HG03139 (cell line): ENCODE measurements around the gene CAND2.
A peak's percentile ranks its signal among the peaks of the same experiment; 100 is the strongest.

Experiments
- ATAC-seq: cut with Tn5 transposase; IDR thresholded peaks from one replicate; pipeline ENCODE4 v1.9.1; 2021; ENCODE audit not compliant: unreplicated experiment

CAND2 gene

DNA sequence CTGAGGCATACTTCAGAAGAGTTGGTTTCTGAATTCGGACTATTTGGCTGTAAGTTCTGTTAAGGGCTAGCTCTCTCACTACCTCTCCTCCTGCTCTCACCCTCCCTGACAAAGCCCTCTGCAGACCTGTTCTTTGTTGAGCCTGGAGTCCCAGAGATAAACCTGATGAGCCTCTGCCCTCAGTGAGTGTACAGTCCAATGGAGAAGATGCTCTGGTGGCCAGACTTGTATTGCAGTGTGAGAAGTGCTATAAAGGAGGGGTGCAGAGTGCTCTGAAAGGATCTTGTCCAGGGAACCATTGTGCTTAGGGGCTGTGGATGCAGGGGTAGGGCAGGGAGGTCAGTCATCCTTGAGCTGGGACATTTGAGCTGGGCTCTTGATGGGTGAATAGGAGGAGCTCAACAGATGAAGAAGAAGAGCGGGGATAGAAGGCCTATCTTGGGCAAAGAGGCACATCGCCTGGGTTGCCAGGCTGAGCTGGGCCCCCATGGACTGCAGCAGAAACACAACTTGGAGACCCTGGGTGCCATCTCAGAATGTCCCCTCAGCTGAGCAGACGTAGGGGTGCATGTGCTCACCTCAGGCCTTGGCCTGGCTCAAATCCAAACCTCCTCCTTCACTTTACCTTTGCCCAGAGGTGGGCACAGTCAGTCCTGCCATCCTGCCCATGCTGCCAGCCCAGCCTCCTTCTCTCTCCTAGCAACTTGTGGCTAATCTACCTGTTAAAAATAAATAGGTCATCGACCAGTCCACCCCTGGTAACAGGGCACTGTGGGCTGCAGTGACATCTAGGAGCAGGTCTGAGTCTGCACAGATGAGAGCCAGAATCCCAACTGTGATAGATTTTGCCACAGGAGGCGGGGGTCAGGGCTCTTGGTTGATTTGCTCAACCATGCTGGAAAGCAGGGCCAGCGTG lies 3.3 kb downstream of the CAND2 start:
- ATAC-seq, result no peak

DNA sequence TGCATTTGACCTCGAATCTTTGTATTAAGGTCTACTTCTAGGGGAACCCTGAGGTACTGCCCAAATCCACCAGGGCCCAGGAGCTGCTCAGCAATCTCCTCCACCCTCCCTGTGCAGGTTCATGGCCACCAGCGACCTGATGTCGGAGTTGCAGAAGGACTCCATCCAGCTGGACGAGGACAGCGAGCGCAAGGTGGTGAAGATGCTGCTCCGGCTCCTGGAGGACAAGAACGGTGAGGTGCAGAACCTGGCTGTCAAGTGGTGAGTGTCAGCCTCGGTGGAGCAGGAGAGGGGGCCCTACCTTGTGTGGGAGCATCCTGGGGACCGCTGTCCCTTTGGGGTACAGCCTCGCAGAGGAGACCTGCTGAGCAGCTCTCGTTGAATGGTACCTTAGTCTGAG lies 6.9 kb downstream of the CAND2 start:
- no peak for ATAC-seq

DNA sequence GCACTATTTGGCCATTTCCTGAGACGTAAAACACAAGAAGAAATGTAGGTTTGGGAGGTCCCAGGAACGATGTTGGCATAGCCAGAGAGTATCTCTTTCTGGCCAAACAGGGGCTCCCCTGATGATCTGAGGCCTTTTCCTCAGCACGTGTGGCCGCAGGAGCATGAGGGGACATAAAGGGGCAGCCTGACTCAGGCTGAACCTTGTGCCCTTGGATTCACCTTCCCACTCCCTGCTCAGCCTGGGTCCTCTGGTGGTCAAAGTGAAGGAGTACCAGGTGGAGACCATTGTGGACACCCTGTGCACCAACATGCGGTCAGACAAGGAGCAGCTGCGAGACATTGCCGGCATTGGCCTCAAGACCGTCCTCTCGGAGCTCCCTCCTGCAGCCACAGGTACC lies 10.6 kb downstream of the CAND2 start:
- no peak for ATAC-seq

DNA sequence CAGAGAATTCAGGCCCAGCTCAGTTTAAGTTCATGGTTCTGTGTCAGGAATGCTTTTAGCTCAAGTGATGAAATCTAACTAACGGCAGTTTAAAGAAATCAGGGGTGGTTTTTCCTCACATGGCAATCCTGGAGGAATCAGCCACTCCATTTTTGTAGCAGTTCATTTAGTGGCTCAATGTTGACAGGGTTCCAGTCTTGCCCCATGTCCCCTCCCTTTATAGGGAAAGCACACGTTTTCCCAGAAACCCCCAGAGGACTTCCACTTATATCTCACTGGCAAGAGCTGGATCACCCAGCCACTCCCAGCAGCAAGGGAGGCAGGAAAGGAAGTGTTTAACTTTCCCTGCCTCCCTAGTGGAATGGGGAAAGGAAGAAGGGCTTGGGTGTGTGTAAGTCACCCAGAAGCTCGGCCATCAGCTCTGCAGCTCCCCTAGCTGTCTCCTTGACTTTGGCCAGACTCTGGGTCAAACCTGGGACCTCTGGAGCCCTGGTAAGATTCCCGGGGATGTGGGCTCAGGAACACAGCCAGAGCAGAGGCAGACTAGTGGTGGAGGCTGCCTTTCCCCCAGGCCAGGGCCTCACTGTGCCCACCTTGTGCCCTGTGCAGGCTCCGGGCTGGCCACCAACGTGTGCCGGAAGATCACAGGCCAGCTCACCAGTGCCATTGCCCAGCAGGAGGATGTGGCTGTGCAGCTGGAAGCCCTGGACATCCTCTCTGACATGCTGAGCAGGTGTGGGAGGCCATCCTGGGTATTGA lies 11.3 kb downstream of the CAND2 start:
- no peak for ATAC-seq

DNA sequence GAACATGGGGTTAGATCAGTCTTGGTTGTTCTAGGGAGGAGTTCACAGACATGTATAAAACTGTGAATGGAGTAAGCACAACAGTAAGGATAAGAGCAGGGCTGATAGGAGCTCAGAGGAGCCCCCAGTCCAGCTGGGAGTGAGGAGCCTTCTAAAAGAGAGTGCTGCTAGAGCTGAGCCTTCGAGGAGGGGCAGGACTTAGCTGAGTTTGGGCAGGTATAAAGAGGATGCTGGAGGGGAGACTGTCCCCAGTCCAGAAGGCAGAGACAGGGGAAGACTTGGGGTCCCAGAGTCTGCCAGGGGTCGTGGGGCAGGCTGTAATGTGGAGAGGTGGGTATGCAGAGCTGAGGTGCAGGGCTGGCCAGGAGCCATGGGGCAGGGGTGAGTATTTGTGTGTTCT lies 12.1 kb downstream of the CAND2 start:
- ATAC-seq, result no peak

DNA sequence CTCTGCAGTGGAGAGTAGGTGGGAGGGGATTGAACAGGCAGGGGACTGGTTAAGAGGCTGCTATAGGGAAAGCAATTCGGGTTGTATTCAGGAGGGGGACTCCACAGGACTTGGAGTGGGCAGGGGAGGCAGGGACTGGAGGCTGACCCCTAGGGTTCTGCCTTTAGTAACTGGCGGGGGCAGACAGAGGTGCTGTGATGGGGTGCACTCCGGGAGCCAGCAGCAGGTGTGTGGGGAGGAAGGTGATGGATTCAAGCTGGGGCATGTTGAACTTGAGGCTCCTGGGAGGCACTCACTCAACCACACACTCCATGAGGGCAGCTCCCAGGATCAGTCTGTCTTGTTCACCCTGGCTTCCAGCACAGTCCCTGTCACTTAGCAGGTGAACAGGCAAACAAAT lies 12.5 kb downstream of the CAND2 start:
- no peak for ATAC-seq

DNA sequence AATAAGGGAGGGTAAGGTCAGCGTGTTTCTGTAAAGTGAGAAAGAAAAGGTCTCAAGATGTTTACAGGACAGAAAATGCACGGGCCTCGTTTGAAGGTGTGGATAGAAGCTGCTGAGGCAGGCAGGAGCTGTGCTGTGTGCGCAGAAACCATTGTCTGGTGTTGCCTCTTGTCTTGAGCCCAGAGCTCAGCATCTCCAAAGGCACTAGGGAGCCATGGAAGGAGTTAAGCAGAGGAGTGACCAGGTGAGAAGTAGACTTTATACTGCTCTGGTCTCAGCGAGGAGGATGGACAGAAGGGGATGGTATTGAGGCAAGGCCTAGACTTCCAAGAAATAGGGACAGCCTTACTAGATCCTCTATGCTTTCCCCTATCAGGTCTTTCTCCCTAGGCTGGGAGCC lies 13.0 kb downstream of the CAND2 start:
- no peak for ATAC-seq

DNA sequence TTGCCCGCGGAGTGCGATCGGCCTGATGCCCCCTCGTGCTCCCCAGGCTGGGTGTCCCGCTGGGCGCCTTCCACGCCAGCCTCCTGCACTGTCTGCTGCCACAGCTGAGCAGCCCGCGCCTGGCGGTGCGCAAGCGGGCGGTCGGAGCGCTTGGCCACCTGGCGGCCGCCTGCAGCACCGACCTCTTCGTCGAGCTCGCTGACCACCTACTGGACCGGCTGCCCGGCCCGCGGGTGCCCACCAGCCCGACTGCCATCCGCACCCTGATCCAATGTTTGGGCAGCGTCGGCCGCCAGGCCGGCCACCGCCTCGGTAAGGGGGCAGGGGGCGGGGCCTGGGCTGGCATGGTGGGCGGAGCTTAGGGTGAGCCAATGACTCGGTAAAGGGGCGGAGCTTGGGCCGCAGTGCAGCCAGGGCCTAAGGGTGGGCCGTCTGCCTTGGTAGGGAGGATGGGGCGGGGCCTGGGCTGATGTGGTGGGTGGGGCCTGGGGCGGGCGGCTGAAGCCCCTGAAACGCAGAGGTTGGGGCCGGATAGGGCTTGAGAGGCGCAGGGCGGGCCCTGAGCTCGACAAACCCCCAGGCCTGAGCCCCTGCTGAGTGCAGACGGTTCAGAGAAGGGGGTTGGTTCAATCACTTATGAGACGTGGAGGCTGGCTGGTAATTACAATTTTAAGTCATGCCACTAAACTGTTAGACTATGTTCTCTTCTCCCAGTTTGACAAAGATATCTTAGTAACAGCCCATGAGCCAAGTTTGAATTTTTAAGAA lies 13.7 kb downstream of the CAND2 start:
- ATAC-seq, result peak; percentile 98

DNA sequence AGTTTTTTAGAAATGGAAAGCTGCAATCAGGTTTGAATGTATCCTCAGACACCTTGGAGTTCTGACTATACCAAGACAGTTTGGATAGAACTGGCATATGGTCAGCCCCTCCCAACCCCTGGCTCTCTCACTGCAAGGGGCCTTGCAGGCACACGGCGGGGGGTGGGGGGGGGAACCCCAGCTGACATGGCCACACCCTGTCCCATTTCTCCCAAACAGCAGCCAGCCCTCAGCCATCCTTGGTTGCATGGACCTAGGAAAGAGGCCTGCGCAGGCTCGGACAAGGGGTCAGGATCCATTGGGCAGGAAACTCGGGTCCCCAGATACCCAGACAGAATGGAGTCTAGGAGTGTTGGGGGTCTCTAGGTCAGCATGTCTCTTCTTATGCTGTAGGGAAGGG lies 14.5 kb downstream of the CAND2 start:
- ATAC-seq, result no peak

DNA sequence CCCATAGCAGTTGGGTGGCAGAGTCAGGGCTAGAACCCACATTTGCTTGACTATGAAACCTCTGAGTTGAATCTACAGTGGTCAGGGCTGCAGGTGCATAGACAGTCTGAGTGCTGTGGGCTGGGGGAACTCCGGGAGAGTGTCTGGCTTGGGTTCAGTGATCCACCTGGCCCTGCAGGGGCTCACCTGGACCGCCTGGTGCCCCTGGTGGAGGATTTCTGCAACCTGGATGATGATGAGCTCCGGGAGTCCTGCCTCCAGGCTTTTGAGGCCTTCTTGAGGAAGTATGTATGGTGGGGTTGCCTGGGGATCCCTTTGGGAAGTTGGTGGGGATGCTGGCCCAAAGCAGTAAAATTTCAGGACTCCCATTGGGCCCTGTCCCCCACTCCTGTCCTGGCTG lies 16.3 kb downstream of the CAND2 start:
- no peak for ATAC-seq

DNA sequence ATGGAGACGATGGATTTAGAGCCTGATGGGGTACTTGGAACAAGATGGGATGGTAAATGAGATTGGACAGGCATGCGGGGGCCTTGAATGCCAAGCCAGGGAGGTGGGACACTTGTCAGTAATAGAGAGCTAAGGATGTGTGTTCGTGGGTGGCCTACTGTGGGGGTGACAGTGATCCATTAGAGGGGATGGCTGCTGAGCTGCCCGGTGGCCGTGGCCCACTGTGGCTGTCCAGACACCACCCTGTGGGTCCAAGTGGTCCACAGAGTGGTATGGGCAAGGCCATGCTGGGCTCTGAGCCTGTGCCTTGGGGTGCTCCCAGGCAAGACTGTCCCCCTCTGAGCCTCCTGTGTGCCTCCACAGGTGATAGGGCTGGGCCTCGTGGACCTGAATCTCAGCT lies 17.5 kb downstream of the CAND2 start:
- ATAC-seq, result no peak

DNA sequence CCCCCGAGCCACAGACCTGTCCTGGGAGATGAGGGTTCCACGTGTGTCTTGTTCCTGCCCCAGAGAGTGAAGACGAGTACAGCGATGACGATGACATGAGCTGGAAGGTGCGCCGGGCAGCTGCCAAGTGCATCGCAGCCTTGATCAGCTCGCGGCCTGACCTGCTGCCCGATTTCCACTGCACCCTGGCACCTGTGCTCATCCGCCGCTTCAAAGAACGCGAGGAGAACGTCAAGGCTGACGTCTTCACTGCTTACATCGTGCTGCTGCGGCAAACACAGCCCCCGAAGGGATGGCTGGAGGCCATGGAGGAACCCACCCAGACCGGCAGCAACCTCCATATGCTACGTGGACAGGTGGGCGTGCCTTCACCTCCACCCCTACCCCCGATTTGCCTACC lies 18.6 kb downstream of the CAND2 start:
- no peak for ATAC-seq

DNA sequence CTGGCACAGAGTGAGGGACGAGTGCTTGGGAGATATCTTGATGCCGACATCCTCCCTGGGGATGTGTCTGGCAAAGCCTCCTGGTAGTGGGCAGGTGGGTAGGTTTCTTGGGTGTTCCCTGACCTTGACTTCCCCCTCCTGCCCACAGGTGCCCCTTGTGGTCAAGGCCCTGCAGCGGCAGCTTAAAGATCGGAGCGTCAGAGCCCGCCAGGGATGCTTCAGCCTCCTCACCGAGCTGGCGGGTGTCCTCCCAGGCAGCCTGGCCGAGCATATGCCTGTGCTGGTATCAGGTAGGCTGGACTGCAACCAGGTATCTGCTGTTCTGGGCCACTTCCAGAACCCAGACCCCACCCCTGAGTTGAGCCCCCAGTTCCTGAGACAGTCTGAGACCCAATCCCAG lies 19.2 kb downstream of the CAND2 start:
- ATAC-seq, result no peak

DNA sequence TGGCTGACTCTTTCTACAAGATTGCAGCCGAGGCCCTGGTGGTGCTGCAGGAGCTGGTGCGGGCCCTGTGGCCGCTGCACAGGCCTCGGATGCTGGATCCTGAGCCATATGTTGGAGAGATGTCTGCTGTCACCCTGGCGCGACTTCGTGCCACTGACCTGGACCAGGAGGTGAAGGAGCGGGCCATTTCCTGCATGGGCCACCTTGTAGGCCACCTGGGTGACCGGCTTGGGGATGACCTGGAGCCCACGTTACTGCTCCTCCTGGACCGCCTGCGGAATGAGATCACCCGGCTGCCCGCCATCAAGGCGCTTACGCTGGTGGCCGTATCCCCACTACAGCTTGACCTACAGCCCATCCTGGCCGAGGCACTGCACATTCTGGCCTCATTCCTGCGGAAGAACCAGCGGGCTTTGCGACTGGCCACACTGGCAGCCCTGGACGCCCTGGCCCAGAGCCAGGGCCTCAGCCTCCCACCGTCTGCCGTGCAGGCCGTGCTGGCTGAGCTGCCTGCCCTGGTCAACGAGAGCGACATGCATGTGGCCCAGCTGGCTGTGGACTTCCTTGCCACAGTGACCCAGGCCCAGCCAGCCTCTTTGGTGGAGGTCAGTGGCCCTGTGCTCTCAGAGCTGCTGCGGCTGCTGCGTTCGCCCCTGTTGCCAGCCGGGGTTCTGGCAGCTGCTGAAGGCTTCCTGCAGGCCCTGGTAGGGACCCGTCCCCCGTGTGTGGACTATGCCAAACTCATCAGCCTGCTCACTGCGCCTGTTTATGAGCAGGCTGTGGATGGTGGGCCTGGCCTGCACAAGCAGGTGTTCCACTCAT lies 20.3 kb downstream of the CAND2 start:
- ATAC-seq, result no peak

DNA sequence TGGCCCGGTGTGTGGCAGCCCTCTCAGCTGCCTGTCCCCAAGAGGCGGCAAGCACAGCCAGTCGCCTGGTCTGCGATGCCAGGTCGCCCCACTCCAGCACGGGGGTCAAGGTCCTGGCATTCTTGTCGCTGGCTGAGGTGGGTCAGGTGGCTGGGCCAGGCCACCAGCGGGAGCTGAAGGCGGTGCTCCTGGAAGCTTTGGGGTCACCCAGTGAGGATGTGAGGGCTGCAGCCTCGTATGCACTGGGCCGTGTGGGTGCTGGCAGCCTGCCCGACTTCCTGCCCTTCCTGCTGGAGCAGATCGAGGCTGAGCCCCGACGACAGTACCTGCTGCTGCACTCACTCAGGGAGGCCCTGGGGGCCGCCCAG lies 20.8 kb downstream of the CAND2 start:
- ATAC-seq, result no peak

DNA sequence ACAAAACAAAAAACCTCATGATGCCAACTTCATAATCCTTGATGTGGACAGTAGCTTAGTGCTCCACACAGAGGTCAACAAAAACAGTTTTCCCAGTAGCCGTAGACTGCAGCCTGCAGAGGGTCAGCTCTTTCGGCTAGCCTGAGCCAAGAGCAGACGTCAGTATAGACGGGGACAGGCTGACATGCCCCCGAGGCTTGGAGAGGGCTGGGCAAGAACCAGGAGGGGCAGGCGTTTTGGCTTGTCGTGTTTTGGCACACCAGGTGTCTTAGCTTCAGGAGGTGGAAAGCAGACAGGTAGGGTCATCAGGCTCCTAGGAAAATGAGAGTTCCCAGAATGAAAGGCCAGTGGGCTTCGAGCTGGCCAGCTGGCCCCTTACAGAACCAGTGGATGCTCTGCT lies 21.8 kb downstream of the CAND2 start:
- ATAC-seq, result no peak

DNA sequence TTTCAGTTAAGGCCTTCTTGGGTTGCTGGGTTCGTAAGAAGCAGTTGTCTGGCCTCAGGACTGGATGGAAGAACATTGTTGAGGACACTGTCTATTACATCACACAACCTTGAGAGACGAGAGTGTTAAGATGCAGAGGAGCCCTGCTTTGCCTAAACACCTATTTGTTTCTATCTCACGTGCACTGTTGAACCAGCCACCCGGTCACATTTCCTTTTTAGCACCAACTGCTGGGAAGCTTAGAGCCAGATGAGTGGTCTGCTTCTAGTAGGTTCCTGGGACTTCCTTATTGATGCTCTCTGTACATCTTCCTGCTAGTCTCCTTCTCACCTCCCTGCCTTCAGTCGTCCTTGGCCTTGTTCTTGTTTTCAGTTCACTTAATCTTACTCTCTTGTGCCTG lies 22.3 kb downstream of the CAND2 start:
- no peak for ATAC-seq

DNA sequence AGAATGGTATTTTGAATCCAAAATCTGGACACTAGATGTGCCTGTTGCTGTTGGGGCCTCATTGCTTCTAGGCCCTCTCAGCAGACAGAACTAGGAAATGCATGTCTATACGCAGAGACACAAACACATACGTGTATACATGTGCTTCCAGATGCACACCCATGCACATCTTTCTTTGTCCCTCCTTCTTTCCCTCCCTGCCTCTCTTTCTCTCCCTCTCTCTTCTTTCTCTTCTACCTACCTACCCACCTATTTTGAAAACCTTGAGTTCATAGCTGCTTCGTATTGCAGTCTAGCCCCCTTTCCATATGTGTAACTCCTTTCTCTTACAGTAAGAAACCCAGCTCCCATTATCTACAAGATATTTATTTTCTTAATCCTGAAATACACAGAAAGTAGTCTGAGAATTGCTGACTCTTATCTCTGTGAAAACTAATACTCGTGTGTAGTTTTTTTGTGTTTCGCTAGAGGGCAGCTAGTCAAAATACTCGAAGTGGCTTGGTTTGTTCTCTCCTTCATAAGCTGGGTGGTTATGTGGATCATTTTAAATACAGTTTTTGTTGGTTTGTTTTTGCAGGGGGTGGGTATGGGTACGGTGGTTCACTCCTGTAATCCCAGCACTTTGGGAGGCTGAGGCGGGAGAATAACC lies 26.4 kb downstream of the CAND2 start:
- no peak for ATAC-seq

DNA sequence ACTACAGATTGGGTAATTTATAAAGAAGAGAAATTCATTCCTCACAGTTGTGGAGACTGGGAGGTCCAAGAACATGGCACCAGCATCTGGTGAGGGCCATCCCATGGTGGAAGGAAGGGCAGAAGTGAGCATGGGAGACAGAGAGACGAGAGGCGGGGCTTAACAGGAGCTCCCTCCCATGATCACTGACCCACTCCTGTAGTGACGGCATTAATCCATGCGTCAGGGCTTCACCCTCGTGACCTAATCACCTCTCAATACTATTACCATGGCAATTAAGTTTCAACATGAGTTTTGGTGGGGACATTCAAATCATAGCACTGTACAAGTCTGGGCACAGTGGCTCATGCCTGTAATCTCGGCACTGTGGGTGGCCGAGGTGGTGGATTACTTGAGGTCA lies 27.8 kb downstream of the CAND2 start:
- ATAC-seq, result no peak

DNA sequence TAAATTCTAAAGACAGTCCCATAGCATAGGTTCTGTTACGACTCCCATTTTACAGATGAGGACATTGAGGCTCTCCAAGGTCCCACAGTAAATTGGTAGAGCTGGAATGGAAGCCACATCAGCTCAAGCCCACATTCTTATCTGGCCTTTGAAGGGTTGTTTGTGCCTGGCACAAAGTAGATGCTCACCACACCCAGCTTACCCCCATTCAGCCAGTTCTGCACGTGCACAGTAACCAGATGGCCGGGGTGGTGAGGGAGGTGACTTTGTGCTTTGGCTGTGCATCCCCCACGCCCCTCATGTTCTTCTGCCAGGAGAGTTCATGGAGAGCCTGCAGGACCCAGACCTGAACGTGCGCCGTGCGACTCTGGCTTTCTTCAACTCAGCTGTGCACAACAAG lies 28.7 kb downstream of the CAND2 start:
- ATAC-seq, result no peak
